ENCODE data around the gene FOXP1.

GRCh38 chr3:71505767-71506350 lies 77.7 kb downstream of the FOXP1 start:
- TF ChIP-seq, protein P1, sequence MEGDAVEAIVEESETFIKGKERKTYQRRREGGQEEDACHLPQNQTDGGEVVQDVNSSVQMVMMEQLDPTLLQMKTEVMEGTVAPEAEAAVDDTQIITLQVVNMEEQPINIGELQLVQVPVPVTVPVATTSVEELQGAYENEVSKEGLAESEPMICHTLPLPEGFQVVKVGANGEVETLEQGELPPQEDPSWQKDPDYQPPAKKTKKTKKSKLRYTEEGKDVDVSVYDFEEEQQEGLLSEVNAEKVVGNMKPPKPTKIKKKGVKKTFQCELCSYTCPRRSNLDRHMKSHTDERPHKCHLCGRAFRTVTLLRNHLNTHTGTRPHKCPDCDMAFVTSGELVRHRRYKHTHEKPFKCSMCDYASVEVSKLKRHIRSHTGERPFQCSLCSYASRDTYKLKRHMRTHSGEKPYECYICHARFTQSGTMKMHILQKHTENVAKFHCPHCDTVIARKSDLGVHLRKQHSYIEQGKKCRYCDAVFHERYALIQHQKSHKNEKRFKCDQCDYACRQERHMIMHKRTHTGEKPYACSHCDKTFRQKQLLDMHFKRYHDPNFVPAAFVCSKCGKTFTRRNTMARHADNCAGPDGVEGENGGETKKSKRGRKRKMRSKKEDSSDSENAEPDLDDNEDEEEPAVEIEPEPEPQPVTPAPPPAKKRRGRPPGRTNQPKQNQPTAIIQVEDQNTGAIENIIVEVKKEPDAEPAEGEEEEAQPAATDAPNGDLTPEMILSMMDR (conservative IDR thresholded peaks at IDR 0.05 in 1 of 2, IDR thresholded peaks at IDR 0.05 in 1 of 2; ENCODE audit: low read depth in 1 of 2, low read length in 2 of 2) = no peak
- no peak for TF ChIP-seq EZH2 (IDR thresholded peaks at IDR 0.05; ENCODE audit: low read length, missing control alignments)

All from fibroblast of lung (primary cell).